Lower lobe of right lung (tissue), 2 donors: Measurements from ENCODE around the gene NDC1. TPM values are rescaled to one million over a fixed set of nuclear protein-coding genes. Genes with fewer than 3 reads are reported as not detected.
"Not testable (repeated sequence)": the region's sequence is repeated elsewhere in the genome, so short reads cannot be mapped to it uniquely, and the experiment has no call there.

Experiments used
- ATAC-seq, 2 donors: fragments of 200-7000 bp; cut with Tn5 transposase; one replicate each; pipeline ENCODE4 v1.9.1; 2020 to 2022; ENCODE audit warnings: mild to moderate bottlenecking in 2 of 2, moderate library complexity in 2 of 2
- DNase-seq: peaks from one replicate; pipeline ENCODE4 v3.0.0-alpha.2; 2020
- H3K27ac ChIP-seq: fragments of 200-600 bp; one replicate; pipeline ENCODE4 v1.8.0; 2022
- H3K27me3 ChIP-seq: fragments of 200-600 bp; one replicate; pipeline ENCODE4 v1.8.0; 2022; ENCODE audit warnings: low read depth
- H3K36me3 ChIP-seq: fragments of 200-600 bp; one replicate; pipeline ENCODE4 v1.8.0; 2022; ENCODE audit warnings: mild to moderate bottlenecking
- H3K4me1 ChIP-seq: fragments of 200-600 bp; one replicate; pipeline ENCODE4 v1.8.0; 2022
- H3K4me3 ChIP-seq: fragments of 200-600 bp; one replicate; pipeline ENCODE4 v1.8.0; 2022; ENCODE audit warnings: mild to moderate bottlenecking
- H3K9me3 ChIP-seq: fragments of 200-600 bp; one replicate; pipeline ENCODE4 v1.8.0; 2022
- CTCF ChIP-seq: fragments of 200-600 bp; IDR thresholded peaks from one replicate; pipeline ENCODE4 v1.8.0; 2022; ENCODE audit warnings: antibody characterized with exemption, mild to moderate bottlenecking
- intact Hi-C: fragments of 100-400 bp; cut with DNase I; formaldehyde crosslinking; loops from one replicate; pipeline ENCODE4 v1.11.0; 2022
- long read RNA-seq: library from polyadenylated mRNA; unstranded; transcript quantifications from one replicate; pipeline ENCODE4 v2.0.0, GENCODE V29; 2021
- total RNA-seq: library from RNA; stranded (reverse); fragmentation: NEBNext Ultra II Directional; extraction: Animal tissue kit (Norgen Biotek cat#: 25700); gene quantifications from one replicate; pipeline ENCODE4 v1.2.1, GENCODE V29; 2021
- donor health status: DM: no; HTN: yes; CAD: no; lungs with severe emphysema.

The NDC1 gene, protein sequence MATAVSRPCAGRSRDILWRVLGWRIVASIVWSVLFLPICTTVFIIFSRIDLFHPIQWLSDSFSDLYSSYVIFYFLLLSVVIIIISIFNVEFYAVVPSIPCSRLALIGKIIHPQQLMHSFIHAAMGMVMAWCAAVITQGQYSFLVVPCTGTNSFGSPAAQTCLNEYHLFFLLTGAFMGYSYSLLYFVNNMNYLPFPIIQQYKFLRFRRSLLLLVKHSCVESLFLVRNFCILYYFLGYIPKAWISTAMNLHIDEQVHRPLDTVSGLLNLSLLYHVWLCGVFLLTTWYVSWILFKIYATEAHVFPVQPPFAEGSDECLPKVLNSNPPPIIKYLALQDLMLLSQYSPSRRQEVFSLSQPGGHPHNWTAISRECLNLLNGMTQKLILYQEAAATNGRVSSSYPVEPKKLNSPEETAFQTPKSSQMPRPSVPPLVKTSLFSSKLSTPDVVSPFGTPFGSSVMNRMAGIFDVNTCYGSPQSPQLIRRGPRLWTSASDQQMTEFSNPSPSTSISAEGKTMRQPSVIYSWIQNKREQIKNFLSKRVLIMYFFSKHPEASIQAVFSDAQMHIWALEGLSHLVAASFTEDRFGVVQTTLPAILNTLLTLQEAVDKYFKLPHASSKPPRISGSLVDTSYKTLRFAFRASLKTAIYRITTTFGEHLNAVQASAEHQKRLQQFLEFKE
- total RNA-seq = 9.9 TPM
- long read RNA-seq, full-length matches to known transcripts = 4 of 8 reads
- long read RNA-seq, partial matches to known transcripts = 1 of 8 reads
- long read RNA-seq, other reads (novel, unspliced or antisense) = 3 of 8 reads

GRCh38 chr1:53837924-53838653, at the start of gene NDC1:
TSS of gene NDC1 (minus strand) at chr1:53838296. CDS start at chr1:53838261, 35 bp downstream.
- Histone ChIP-seq H3K36me3 (no peaks in the 10 kb centered on the region), H3K9me3 (no peaks in the 10 kb centered on the region), H3K27me3 (no peaks in the 10 kb centered on the region), H3K4me1 (peaks cover 8% of the 10 kb centered on the region), H3K4me3 (peak within 1 kb of the TSS; percentile 89), H3K27ac (peak within 1 kb of the TSS; percentile 94)
- TF ChIP-seq CTCF = peak; percentile 22
- peak; percentile 93 for DNase-seq
- intact Hi-C loops = no loop called here
- ATAC-seq = peak; percentile 98 to 99

GRCh38 chr1:53883600-53883999, 45.5 kb upstream of the NDC1 start:
- H3K36me3 ChIP-seq = peaks cover 71% of the 10 kb centered on the region
- H3K4me1 ChIP-seq, ATAC-seq, intact Hi-C loops, H3K27ac ChIP-seq, H3K9me3 ChIP-seq, H3K4me3 ChIP-seq, H3K27me3 ChIP-seq, DNase-seq: not testable (repeated sequence)

DNA sequence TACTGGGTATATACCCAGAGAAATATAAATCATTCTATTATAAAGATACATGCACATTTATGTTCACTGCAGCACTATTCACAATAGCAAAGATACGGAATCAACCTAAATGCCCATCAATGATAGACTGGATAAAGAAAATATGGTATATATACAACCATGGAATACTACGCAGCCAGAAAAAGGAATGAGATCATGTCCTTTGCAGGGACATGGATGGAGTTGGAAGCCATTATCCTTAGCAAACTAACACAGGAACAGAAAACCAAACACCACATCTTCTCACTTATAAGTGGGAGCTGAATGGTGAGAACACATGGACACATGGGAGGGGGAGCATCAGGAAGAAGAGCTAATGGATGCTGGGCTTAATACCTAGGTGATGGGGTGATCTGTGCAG, 43.8 kb upstream of the NDC1 start:
- peaks cover 80% of the 10 kb centered on the region for H3K36me3 ChIP-seq
- DNase-seq, H3K27ac ChIP-seq, H3K4me3 ChIP-seq, H3K4me1 ChIP-seq, H3K27me3 ChIP-seq, intact Hi-C loops, ATAC-seq, H3K9me3 ChIP-seq: not testable (repeated sequence)

- Histone ChIP-seq H3K4me3 (no peak overlapping the region), H3K9me3 (no peaks in the 10 kb centered on the region), H3K27me3 (no peaks in the 10 kb centered on the region), H3K36me3 (peaks cover 84% of the 10 kb centered on the region), H3K27ac (no peak overlapping the region), H3K4me1 (no peaks in the 10 kb centered on the region)
- intact Hi-C loops = loop anchor here (10.0 kb wide), 1 partner anchor 76 kb away; no protein-coding TSS in a partner anchor
- ATAC-seq (no peak), DNase-seq (no peak)
- TF ChIP-seq CTCF = peak; percentile 55
Measured at GRCh38 chr1:53878492-53879105, 40.5 kb upstream of the NDC1 start.

DNA sequence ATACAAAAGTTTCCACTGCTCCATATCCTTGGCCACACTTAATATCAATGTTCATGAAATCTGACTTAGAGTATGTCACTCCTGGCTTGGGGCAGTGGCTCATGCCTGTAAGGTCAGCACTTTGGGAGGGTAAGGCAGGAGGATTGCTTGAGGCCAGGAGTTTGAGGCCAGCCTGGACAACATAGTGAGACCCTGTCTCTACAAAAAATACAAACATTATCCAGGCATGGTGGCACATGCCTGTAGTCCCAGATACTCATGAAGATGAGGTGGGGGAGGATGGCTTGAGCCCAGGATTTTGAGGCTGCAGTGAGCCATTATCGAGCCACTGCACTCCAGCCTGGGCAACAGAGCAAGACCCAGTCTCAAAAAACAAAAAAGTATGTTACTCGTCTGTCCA, 37.1 kb upstream of the NDC1 start:
- DNase-seq, H3K4me3 ChIP-seq, H3K27ac ChIP-seq, H3K9me3 ChIP-seq, H3K27me3 ChIP-seq, ATAC-seq, H3K4me1 ChIP-seq: not testable (repeated sequence)
- intact Hi-C loops = loop anchor here (10.0 kb wide), 1 partner anchor 80 kb away; no protein-coding TSS in a partner anchor
- peaks cover 90% of the 10 kb centered on the region for H3K36me3 ChIP-seq

DNA sequence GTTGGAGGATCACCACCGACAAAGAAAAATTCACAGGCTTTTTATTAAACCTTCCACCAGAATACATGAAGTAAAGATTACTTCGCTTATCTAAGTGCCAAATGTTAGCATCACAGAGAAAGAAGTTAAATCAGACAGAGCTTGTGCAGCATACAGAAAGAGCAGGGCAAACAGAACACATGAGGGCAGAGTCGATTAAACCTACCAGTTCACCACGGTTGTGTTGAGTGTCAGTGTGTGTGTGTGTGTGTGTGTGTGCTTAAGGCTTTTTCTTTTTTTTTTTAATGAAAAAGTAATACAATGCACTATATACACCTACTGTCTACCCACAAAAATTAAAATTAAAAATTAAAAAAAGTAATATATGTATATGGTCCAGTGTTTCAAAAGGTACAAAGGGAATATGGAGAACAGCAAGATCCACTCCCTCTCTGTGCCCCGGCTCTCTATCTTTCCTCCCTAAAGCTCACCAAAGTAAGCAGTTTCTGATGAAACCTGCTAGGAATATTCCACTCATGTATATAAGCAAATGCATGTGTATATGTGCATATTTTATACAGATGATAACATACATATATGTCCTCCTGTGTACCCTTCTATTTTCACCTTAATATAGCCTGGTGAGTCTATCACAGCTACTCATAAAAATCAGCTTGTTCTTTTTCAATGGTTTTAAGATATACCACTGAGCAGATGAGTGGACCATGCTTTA, 33.8 kb upstream of the NDC1 start:
- ATAC-seq = no peak
- no peak for DNase-seq
- intact Hi-C loops = loop anchor here (10.0 kb wide), 1 partner anchor 83 kb away; no protein-coding TSS in a partner anchor

More for the DNA sequence above, 33.8 kb upstream of the NDC1 start:
- no peak for TF ChIP-seq CTCF
- Histone ChIP-seq H3K4me1 (no peaks in the 10 kb centered on the region), H3K9me3 (no peaks in the 10 kb centered on the region), H3K27ac (no peak overlapping the region), H3K27me3 (no peaks in the 10 kb centered on the region), H3K4me3 (no peak overlapping the region), H3K36me3 (peaks cover 89% of the 10 kb centered on the region)
